Measurements from ENCODE around the gene GIMAP1. TPM values are rescaled to one million over a fixed set of nuclear protein-coding genes. Genes with fewer than 3 reads are reported as not detected.
A peak's percentile ranks its signal among the peaks of the same experiment; 100 is the strongest.

Gene GIMAP1
- total RNA-seq, 4 donors from 2014 or later: 4.0 to 10.4 (median 8.4) TPM

- DNase-seq (ENCODE audit: low spot score in 2 of 2): no peak
- H3K36me3 ChIP-seq: no peaks in the 10 kb centered on the region
- TF ChIP-seq POLR2A (IDR thresholded peaks at IDR 0.05) (no peak), CTCF (IDR thresholded peaks at IDR 0.05) (no peak), EP300 (IDR thresholded peaks at IDR 0.05) (no peak)
- 71 to 76% methylated on average over 5 of the region's 5 CpGs for WGBS, 2 donors
- no peak overlapping the region for H3K4me3 ChIP-seq
- H3K27me3 ChIP-seq: peaks cover 0 to 3% of the 10 kb centered on the region in 2 donors
- H3K27ac ChIP-seq: no peak overlapping the region
- H3K9me3 ChIP-seq: peaks cover 0 to 17% (median 0%) of the 10 kb centered on the region in 4 donors
- H3K4me1 ChIP-seq: no peaks in the 10 kb centered on the region
These were observed 16.5 kb downstream of the GIMAP1 start for GRCh38 chr7:150732786-150733481.

DNA sequence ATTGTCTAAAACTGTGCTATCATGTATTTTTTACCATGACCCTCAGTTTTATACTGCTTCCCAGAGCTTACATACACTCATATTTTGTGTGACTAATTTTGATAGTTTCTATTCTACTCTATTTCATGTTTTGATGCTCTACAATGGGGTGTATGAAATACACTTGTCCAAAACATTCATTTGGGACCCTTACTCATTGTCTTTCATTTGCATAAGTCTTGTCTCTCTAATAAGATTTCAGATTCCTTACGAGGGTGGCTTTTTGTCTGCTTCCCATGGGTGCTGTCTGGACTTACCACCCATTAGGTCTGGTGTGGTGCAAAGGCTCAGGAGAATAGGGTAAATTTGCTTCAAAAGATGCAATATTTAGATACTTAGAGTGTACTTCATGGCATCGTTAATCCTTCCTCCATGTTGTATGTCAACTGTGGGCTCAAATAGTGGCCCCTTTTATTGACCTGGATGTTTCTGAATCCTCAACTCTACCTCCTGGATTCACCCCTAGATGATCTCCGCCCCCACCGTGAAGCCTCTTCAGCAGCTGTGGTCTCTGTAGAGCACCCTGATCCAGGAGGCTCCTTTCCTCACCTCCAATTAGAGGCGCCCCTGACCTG is 17.2 kb downstream of the GIMAP1 start:
- no peaks in the 10 kb centered on the region for H3K4me1 ChIP-seq
- TF ChIP-seq POLR2A (IDR thresholded peaks at IDR 0.05) (no peak), EP300 (IDR thresholded peaks at IDR 0.05) (no peak), CTCF (IDR thresholded peaks at IDR 0.05) (no peak)
- WGBS, 2 donors: 88% methylated on average over 5 of the region's 5 CpGs
- no peak for DNase-seq (ENCODE audit: low spot score in 2 of 2)
- no peaks in the 10 kb centered on the region for H3K36me3 ChIP-seq
- no peak overlapping the region for H3K27ac ChIP-seq
- peaks cover 0 to 3% of the 10 kb centered on the region in 2 donors for H3K27me3 ChIP-seq
- peaks cover 0 to 11% (median 0%) of the 10 kb centered on the region in 4 donors for H3K9me3 ChIP-seq
- no peak overlapping the region for H3K4me3 ChIP-seq

DNA sequence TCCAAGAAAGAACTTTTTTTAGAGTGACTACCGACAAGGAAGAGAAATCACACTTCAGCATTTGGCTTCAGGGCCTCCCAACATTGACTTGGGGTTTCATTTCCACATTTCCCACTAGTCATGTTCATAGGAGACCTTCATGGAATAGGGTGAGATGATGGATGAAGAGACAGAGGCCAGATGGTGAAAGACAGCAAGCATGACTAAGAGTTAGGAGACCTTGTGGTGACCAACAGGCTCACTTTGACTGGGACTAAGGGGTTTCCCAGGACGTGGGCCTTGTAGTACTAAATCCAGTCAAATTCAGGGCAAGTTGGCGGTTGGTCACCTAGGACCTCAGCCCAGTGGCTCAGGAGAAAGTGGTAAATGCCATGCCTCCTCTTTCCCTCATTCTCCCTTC is 17.8 kb downstream of the GIMAP1 start:
- Histone ChIP-seq H3K36me3 (no peaks in the 10 kb centered on the region), H3K4me3 (no peak overlapping the region), H3K27ac (no peak overlapping the region), H3K4me1 (no peaks in the 10 kb centered on the region), H3K27me3 (peaks cover 0 to 3% of the 10 kb centered on the region in 2 donors), H3K9me3 (peaks cover 0 to 4% (median 0%) of the 10 kb centered on the region in 4 donors)
- no peak for DNase-seq (ENCODE audit: low spot score in 2 of 2)
- 75 to 87% methylated on average over 3 of the region's 3 CpGs for WGBS, 2 donors
- no peak for TF ChIP-seq CTCF (IDR thresholded peaks at IDR 0.05)
- TF ChIP-seq EP300 (IDR thresholded peaks at IDR 0.05): no peak
- no peak for TF ChIP-seq POLR2A (IDR thresholded peaks at IDR 0.05)

DNA sequence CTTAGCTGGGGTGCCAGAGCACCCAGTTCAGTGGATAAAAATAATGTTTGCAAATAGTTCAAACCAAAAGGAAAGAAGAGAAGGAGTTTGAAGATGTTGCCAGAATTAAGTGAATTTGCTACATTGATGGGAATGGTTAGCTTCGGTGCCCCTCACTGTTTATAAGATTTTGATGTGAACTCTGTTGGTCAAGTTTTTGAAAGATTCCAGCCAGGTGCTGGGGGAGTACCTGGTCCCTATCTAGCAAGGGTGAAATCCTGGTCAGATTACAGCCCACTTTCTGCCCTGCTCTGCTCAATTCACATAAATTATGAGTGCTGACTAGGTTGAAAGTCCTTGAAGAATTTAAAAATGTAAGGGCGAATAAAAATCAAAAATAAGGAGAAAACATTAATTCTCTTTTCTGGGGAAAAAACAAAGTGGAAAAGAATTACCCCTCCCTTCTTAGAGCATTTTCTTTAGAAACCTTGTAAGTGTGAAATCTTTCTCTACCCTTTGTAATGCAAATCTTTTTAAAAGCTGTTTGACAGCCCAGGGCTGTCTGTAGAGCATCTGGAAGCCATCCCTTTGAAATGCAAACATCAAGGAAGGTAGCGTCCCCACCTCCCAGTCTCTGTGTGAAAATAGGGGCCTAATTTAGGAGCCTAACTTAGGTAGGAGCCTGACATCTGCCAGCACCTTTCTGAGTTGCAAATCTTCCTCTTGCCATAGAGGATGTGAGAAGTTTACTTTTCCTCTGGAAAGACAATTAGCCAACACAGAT is 19.4 kb downstream of the GIMAP1 start:
- no peaks in the 10 kb centered on the region for H3K4me1 ChIP-seq
- DNase-seq (ENCODE audit: low spot score in 2 of 2): no peak
- H3K27me3 ChIP-seq: peaks cover 0 to 3% of the 10 kb centered on the region in 2 donors
- H3K36me3 ChIP-seq: no peaks in the 10 kb centered on the region
- peak overlapping the region in 1 of 4 donors; percentile 81 for H3K27ac ChIP-seq
- TF ChIP-seq EP300 (IDR thresholded peaks at IDR 0.05) (no peak), POLR2A (IDR thresholded peaks at IDR 0.05) (no peak), CTCF (IDR thresholded peaks at IDR 0.05) (no peak)
- WGBS, 2 donors: 54 to 57% methylated on average over 3 of the region's 3 CpGs
- H3K9me3 ChIP-seq: no peaks in the 10 kb centered on the region
- H3K4me3 ChIP-seq: no peak overlapping the region

Measured in tibial nerve (tissue), 4 donors.